C1 segment of cervical spinal cord (tissue), 14 donors: ENCODE measurements around the gene CCDC197.

Source experiments
- DNase-seq, 14 donors: peaks; one replicate each; lab custom pipeline; 2025; lab: John Stamatoyannopoulos, UW

CCDC197 gene

DNA sequence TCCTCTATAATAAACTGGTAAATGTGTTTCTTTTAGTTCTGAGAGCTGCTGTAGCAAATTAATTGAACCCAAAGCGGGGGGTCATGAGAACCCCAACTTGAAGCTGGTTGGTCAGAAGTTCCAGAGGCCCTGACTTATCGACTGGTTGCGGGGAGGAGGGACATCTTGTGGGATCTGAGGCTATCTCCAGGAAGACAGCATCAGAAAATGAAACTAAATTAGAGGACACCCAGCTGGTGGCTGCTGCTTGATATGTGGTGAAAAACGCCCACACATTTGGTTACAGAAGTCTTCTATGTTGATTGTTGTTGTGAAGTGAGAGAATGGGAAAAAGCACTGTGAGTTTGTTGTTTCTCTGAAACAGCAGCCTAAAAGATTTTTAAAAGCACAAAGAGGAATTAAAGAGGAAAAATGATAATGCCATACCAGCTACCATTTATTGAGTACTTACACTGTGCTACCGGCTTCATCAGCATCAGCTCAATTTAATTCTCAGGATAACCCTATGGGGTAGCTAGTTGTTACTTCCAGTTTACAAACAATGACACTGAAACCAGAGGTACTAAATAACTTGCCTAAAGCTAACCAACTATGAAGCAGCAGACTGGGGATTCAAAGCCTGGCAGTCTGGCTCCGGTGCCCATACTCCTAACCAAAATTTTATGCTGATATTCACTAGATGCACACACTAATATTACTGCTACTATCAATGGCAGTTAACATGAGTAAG lies 59.6 kb downstream of the CCDC197 start:
- no peak for DNase-seq

DNA sequence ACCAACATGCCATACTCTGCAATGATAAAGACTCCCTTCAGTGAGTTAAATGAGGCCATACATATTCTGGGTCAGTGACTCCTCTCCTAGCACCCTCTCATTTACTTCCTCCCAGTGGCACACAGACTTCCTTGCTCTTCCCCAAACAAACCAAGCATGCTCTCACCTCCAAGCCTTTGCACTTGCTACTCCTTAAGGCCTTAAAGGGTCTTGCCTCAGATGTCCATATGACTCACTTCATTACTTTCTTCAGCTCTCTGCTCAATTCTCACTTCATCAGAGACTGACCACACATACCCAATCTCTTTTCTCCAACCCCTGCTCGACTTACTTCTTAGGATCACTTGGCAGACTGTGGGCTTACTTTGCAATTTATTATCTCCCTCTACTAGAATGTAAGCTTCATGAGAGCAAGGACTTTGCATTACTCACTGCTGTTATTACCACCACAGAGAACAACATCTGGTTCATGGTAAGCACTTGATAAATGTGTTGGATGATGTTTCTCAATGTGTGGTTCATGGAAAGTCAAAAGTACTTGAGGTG lies 61.1 kb downstream of the CCDC197 start:
- DNase-seq = no peak
